Measurements from ENCODE around the gene OR1N1.

OR1N1 gene

GRCh38 chr9:122527193-122527592, at the start of gene OR1N1:
OR1N1 (minus strand) TSS chr9:122527293; CDS start chr9:122527293, 0 bp downstream.
- TF ChIP-seq CTCF (IDR thresholded peaks at IDR 0.05; ENCODE audit: borderline replicate concordance, control extremely low read depth, extremely low read depth, insufficient read depth, missing control alignments), result no peak
- DNase-seq (ENCODE audit: low spot score), result no peak
- in situ Hi-C loops (cut with MboI; ENCODE audit: low sequenced_read_pairs, unreplicated experiment), result no loop called here

GRCh38 chr9:122572456-122572855, 45.4 kb upstream of the OR1N1 start:
- DNase-seq (ENCODE audit: low spot score), result no peak
- in situ Hi-C loops (cut with MboI; ENCODE audit: low sequenced_read_pairs, unreplicated experiment), result no loop called here
- no peak for TF ChIP-seq CTCF (IDR thresholded peaks at IDR 0.05; ENCODE audit: borderline replicate concordance, control extremely low read depth, extremely low read depth, insufficient read depth, missing control alignments)

GRCh38 chr9:122567901-122568300, 40.8 kb upstream of the OR1N1 start:
- DNase-seq (ENCODE audit: low spot score), result no peak
- TF ChIP-seq CTCF (IDR thresholded peaks at IDR 0.05; ENCODE audit: borderline replicate concordance, control extremely low read depth, extremely low read depth, insufficient read depth, missing control alignments), result no peak
- in situ Hi-C loops (cut with MboI; ENCODE audit: low sequenced_read_pairs, unreplicated experiment), result no loop called here

GRCh38 chr9:122562134-122562760, 35.2 kb upstream of the OR1N1 start:
- no peak for TF ChIP-seq CTCF (IDR thresholded peaks at IDR 0.05; ENCODE audit: borderline replicate concordance, control extremely low read depth, extremely low read depth, insufficient read depth, missing control alignments)
- no peak for DNase-seq (ENCODE audit: low spot score)
- in situ Hi-C loops (cut with MboI; ENCODE audit: low sequenced_read_pairs, unreplicated experiment), result no loop called here

- no peak for DNase-seq (ENCODE audit: low spot score)
- TF ChIP-seq CTCF (IDR thresholded peaks at IDR 0.05; ENCODE audit: borderline replicate concordance, control extremely low read depth, extremely low read depth, insufficient read depth, missing control alignments), result no peak
- in situ Hi-C loops (cut with MboI; ENCODE audit: low sequenced_read_pairs, unreplicated experiment), result no loop called here
Measured at GRCh38 chr9:122561446-122561845, 34.4 kb upstream of the OR1N1 start.

GRCh38 chr9:122552812-122553211, 25.7 kb upstream of the OR1N1 start, which contains the start of gene OR1N2:
OR1N2 (plus strand) TSS chr9:122553112; CDS start chr9:122553212, 100 bp downstream.
- DNase-seq (ENCODE audit: low spot score), result no peak
- in situ Hi-C loops (cut with MboI; ENCODE audit: low sequenced_read_pairs, unreplicated experiment), result no loop called here
- TF ChIP-seq CTCF (IDR thresholded peaks at IDR 0.05; ENCODE audit: borderline replicate concordance, control extremely low read depth, extremely low read depth, insufficient read depth, missing control alignments), result no peak

Data from GM13976 (cell line).